T follicular helper cell (primary cell): ENCODE results near the gene STARD7.
A peak's percentile ranks its signal among the peaks of the same experiment; 100 is the strongest.
"Not testable (repeated sequence)": the region's sequence is repeated elsewhere in the genome, so short reads cannot be mapped to it uniquely, and the experiment has no call there.

Experiments used
- DNase-seq: peaks from one replicate; pipeline ENCODE4 v3.0.0-alpha.2; 2020; ENCODE audit warnings: low read depth

Gene STARD7

DNA sequence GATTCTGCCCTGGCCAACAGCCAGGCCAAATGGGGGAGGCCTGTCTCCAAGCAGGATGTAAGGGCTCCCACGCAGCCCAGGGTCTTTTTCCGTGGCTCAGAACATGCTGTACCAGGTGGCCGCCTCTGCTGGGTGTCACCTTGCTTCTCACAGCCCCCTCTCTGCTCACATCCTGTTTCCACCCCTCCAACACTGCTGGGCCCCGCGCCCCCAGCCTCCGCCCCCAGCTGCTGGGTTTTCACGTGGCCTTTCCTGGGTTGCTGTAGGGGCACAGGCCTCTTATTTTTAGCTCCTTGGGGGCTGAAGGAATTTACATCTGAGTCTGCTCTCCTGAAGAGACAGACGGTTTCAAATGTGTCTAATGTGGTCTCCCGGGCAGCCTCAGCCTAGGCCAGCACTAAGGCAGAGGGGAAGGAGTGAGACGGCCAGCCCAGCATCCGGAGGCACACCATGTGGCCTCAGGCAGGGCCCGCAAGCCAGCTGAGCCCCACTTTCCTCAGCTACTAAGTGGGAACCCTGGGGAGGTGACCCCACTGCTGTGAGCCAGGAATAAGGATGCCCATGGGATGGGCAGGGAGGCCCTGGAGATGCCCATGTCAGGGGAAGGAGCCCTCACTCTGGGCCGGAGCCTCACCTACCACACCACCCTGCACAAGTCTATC lies 44.7 kb downstream of the STARD7 start:
- peak; percentile 48 for DNase-seq

DNA sequence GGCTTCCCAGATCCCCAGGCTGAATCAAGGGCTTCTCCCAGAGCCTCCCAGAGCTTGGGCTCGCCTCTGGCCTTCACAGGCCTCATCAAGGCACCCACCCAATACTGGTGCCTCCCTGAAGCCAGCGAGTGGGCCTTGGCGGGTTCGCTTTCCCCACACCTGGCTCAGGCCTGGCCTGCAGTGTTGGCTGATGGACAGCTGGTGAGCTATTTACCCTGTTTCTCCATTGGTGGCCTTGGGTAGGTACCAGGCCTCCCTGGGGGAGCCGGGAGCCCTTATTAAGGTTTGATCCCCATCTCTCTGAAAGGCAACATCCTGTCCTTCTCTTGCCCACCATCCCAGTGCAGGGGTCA lies 45.2 kb downstream of the STARD7 start:
- no peak for DNase-seq

DNA sequence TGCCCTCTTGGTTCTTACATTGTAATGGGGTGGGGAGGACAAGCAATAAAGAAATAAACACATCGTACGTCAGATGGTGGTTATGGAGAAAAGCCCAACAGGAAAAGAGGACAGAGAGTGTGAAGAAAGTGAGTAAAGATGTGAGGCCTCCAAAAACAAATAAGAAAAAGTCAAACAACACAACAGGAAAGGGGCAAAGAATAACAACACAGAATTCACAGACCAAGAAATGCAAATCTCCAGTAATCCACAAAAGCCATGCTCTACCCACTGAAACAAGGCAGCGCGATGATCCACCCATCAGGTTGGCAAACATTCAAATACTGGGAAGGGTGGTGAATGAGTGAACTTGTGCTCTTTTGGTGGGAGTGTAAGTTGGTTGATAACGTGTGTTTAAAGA lies 46.7 kb downstream of the STARD7 start:
- DNase-seq = no peak

DNA sequence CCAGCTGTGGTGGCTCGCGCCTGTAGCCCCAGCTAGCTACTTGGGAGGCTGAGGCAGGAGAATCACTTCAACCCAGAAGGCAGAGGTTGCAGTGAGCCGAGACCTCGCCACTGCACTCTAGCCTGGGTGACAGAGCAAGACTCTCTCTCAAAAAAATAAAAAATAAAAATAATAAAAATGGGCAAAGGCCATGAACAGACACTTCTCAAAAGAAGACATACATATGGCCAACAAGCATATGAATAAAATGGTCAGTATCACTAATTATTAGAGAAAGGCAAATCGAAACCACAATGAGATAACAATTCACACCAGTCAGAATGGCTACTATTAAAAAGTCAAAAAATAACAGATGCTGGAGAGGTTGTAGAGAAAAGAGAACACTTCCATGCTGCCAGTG lies 48.3 kb downstream of the STARD7 start:
- not testable (repeated sequence) for DNase-seq

DNA sequence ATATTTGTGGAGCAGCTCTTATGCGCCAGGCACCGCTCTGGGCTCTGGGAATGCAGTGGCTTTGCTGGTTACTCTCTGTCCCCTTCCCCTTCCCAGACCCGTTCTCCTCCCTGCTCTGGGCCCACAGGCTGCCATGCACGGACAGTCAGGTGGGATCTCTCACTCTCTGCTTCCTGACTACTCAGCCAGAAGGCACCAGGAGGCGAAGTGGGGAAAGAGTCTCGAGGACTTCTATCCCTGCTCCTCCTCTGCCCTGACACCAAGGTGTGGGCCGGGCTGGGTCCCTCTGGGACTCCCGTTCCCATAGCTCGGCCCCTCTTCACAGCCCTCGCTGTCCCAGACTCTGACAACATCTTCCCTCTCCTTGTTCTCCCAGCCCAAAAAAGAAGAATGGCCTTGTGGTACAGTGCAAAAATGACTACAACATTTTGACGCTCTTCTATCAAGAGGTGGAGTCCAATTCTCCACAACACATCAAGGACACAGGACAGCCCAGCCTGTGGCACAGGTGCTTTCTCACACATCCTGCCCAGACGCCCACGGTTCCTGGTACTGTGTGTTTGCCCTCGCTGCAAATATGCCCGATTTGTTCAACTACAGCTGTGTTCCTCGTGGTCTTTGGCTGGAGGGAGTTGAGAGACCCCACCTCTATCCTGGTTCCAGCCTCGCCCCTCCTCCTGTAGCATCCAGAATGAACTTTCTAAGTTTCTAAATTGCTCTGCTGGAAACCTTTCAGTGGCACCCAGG lies 49.4 kb downstream of the STARD7 start:
- DNase-seq = no peak

DNA sequence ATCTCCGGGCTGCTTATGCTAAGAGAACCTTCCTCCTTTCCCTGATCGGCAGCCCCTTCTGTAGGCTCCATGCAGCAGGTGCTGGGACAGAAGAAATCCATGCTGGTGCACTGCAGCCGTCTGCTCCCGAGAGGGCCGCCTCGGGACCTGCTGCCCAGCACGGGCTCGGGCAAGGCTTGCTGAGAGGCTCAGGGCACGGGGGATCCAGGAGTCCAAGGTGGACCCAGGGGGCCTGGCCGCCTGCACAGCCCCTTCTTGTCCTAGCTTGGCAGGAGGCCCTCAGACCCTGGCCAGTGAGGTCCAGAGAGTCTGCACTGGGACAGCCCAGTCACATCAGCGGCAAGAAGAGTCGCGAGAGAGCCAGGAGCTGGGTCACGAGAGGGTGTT lies 50.1 kb downstream of the STARD7 start:
- DNase-seq = no peak

DNA sequence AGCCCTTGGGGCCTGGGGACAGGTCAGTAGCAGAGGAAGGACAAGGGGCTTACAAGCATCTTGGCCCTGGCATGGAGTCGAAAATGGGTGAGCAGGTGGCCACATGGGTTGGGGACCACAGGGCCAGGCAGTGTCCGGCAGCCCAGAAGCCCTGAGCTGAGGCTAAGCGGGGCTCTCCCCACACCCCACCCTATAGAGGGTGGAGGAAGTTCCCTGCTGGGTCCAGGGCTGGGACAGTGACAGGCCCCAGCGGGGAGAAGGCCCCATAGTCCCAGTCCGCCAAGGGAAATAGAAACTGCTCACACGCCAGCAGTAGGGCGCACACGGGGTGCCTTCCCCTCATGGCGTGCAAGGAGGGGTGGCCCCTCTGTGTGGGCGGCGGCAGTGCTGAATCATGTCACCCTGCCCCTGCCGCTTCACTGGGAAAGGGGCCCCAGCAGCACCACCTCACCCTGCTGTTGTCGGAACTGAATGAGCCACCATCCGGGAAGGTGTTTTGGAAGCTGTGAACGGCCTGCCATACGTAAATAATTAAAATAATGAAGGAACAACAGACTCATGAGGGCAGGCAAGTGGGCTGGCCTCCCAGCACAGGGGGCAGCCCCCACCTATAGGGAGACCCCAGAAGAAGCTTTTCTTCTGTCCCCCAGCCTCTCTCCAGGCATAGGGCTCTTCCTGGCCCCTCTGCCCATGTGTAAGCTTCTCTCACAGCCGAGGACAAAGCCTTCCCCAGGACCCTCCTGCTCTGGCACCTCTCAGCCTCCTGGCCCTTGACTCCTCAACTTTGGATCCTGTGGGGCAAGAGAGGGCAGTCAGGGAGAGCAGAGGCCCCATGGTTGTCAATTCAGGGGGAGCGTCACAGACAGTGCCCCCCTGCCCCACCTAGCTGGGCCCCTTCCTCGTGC lies 50.7 kb downstream of the STARD7 start:
- DNase-seq = peak; percentile 54

DNA sequence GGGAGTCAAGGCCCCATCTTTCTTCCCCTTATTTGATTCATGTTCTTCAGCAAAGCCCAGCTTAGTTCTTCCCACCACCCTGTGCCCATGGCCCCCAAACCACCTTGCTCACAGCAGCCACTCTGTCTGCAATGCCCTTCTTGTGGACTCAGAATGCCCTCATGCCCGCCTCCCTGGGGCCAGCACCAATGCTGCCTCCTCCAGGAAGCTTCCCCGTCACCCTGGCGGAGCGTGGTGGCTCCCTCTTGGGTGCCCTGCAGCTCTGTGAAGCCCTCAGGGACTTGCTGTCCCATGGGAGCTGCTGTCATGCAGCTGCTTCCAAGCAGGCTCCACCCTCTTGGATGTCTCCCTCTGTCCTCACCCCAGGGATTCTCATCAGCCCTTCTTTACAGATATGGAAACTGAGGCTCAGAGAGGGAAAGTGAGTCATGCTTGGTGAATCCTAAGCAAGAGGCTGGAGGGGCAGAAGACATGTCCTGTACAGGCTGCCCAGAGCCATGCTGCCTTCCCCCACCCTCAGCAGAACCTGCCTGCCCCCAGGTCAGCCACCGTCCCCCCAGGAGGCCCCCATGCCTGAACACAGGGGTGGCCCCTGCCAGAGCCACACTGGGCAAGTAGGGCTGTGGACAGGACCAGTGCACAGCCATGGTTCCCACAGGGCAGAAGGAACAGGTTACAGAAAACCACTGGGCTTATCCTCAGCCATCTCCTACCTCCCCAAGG lies 51.5 kb downstream of the STARD7 start:
- no peak for DNase-seq

DNA sequence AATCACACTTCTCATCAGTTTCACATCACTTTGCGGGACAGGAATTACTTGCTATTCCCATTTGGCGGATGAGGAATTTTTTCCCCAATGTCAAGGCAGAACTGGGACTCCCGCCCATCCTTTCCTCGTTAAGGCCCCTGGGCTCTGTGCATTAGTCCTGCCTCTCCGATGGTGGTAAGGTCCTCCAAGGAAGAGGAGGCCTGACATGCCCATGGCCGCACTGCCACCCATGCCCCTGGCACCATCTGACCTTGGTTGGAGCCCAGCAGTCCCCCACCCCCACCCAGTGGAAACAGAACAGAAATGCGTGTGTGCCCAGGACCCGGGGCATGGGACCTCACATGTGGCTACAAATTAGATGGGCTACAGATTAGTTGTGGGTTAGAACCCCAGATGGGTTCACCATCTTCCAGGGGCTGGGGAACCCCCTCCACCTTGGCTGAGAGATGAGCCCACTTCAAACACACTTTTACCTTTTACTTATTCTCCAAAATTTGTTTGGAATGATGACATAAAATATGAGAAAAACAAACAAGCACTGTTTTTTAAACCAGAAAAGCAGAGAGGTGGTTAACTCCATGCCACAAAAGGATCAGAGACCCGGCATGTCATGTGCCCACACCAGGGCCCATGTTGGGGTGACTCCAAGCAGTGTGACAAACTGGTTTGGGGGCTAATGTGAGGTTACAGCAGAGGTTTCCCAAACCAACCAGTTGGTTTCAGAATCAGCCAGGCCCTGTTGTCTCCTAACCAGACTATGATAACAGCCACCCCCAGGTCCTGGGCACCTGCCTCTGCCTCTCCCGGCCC lies 52.4 kb downstream of the STARD7 start:
- DNase-seq = no peak

DNA sequence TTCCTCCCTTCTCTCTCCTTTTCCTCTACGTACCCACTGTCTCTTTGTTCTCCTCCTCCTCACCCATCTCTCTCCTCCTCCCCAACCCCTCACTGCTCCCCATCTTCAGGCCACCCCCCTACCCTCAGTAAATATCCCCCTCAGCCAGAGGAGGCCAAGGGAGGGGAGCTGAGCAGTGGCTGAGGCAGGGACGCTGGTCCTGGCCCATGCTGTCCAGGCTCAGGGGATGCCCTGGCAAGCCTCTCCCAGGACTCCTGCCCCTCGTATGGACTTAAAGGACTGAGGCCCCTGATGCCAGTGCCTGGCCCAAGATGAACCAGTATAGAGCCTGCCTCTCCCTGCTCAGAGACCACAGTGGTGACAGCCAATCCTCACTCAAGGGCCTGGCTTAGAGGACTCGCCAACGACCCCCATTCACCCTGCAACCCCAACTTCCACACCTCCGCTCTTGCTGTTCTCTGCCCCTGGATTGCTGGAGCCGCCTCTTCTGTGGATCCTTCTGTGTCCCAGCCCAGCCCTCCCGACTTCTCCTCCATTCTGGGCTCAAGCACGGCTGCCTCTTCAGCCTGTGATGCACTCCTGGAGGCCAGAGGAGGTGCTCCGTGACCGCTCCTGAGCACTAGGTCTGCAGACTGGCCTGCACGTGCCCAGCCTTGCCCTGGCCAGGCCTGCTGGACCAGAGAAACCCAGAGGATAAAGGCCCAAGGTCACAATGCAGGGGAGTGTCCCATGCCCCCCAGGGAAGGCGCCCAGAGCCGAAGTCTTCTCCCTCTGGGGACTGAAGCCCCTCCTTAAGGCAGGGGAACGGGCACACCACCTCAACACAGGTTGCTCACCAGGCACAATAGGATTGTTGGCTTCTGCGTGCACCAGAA lies 53.9 kb downstream of the STARD7 start:
- no peak for DNase-seq

DNA sequence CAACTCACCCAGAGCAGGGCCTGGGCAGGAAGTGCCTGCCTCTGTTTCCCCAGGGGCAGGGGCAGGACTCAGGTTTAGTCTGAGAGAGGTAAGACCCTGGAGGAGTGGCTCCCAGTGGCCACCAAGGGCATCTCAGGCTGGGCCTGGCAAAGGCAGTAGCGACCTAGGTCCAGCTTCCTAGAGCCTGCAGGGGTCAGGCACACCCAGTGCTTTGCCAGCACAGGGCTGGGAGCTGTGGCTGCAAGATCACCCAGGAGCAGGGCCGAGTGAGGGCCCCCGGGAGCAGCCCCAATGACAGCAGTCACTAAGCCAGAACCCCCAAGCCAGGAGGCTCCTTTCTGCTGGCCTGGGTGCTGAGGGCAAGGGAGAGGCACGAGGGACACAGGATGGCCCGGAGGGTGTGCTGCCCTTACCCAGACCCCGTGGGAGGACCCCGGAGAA lies 54.6 kb downstream of the STARD7 start:
- no peak for DNase-seq

DNA sequence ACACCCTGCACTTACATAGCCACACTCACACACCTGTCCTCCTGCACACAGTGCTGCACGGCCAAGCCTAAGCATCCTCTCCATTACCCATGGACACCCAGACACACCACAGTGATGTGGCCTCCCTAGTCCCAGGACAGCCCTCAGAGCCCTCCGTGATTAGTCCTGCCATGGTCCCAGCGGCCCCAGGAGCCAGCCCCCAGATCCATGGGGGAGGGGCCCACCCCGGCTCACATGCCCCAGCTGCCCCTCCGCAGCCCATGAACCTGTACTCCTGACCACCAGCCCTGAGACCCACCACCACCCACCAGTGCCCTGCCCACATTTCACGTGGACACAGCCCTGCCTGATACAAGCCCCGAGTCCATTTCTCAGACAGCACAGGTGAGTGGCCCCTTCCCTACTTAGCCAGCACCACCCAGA lies 55.3 kb downstream of the STARD7 start:
- DNase-seq = no peak

DNA sequence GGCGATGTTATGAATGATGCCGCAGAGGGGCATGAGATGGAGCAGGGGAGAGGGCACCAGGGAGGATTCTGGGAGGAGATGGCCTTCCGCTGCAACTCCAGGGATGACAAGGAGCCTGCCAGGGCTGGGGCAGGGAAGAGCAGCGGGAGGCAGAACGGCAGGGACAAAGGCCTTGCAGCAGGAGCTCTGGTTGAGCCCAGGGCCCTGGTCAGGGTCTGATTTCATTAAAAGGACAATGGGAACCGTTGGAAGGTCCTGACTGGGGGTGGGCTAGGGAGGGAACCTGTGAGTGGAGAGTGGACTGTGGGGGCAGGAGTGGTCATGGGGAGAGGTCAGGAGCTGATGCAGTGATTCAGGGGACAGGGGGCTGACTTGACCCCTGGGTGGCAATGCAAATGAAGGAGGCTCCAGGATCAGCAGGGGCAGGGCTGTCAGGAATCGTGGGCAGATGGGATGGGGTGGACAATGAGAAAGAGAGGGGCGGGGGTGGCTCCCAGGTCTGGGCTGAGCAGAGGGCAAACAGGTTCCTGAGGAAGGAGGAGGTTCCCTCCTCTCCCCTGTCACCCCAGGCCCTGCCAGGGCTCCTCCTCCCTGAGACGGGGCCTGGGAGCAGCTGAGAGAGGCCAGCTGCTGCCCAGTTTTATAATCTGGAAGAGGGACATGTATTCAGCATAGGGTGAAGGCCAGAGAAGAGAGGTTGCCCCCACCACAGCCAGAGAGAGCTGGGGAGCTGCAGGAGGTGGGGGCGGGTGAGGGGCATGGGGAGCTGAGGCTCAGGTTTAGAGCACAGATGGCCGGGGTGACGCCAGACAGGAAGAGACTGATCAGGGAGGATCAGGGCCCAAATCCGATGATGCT lies 56.1 kb downstream of the STARD7 start:
- no peak for DNase-seq

DNA sequence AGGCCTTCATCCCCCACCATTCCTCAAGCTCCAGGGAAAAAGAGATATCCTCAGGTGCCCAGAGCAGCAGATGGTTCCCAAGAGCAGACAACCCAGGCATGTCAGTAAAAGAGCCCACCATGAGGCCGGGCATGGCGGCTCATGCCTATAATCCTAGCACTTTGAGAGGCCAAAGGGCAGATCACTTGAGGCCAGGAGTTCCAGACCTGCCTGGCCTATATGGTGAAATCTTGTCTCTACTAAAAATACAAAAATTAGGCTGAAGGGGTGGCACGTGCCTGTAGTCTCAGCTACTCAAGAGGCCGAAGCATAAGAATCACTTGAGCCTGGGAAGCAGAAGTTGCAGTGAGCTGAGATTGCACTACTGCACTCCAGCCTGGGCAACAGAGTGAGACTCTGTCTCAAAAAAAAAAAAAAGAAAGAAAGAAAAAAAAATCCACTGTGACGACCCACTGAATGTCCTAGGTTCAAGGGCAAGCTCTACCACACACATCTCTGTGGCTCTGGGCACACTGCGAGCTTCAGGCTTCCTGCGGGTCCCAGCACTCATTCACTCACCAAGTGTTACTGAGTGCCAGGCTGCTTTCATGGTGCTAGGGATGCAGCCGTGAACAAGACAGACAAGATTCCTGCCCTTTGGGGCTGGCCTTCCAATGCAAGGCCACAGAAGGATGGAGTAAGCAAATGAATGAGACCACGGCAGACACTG lies 56.9 kb downstream of the STARD7 start:
- DNase-seq = no peak

DNA sequence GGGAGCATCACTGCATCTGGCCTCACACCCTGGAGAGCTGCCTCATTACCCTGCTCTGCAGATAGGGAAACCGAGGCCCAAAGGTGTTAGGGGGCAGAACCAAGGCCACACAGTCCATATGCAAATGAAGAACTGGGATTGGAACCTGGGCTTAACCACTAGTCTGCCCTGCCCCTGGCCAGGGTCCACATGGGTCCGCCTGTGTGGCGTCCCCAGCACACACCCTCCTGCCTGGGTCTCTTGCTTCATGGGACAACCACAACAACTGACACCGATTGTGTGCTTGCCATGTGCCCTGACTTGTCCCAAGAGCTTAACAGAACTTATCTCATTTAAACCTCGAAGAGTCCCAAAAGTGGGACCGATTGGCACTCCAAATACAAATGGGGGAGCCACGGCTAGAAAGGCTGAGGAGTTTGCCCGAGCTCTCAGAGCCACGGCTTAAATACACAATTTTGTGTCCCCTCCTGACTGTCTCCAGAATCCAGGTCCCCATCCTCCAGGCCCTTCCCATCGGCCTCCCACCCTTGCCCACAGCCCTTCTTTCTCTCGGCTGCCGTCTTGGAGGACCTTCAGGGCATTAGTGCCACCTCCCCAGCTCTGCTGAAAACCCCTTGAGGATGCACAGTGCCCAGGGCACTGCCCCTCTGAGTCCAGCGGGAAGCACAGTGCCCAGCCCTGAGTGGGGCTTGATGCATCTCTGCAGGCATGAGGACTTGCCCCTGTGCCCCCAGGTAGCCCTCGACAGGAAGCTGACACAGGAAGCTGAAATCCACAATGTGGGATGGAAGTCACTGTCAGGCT lies 57.6 kb downstream of the STARD7 start:
- DNase-seq = no peak

DNA sequence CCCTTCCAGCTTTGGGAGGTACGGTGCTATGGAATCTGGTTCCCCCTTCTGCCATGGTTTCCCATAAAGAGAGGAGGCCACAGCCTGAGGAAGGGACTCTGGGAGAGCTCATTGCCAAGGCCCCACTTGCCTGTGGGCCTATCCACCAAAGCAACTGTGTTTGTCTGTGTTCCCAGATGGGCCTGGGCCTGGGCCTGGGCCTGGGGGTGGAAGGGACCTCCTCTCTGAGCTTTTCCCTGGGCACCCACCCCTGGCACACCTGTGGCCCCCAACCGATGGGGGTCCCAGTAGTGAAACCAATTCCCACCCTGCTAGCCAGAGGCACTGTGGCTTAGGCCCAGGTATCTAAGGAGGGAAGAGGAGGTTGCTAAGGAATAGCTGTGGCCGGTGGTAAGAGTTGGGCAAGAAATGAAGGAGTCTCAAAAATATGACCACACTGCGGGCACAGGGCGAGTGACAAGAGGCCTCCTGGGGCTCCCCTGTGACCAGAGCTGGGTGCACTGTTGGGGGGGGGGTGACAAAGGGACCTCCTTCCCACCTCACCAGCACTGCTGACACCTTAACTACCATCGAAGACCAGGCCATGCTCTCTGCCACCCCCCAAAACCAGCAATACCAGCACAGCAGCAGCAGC lies 58.5 kb downstream of the STARD7 start:
- DNase-seq = no peak
